GM23338 (cell line): ENCODE data around the gene JAM2. TPM values are rescaled to one million over a fixed set of nuclear protein-coding genes. Genes with fewer than 3 reads are reported as not detected.

ENCODE experiments used
- ATAC-seq: fragments of 200-7000 bp; cut with Tn5 transposase; 3 replicates; pipeline ENCODE4 v1.9.1; 2020
- DNase-seq: peaks from one replicate; pipeline ENCODE4 v3.0.0-alpha.2; 2015; ENCODE audit warnings: low spot score
- H2AFZ ChIP-seq: fragments of 200-600 bp; sonication (generic); 2 replicates; pipeline ENCODE4 v1.8.0; 2016; ENCODE audit warnings: antibody characterized with exemption, mild to moderate bottlenecking, moderate library complexity
- H3F3A ChIP-seq: fragments of 200-600 bp; sonication (generic); replicated peaks from 2 replicates; pipeline ENCODE4 v1.8.0; 2017; ENCODE audit warnings: antibody characterized with exemption, mixed run types, low read depth
- H3K27ac ChIP-seq: fragments of 200-600 bp; sonication (generic); 2 replicates; pipeline ENCODE4 v1.6.1; 2016; ENCODE audit warnings: low read depth
- H3K27me3 ChIP-seq: fragments of 200-600 bp; sonication (generic); 2 replicates; pipeline ENCODE4 v1.8.0; 2016; ENCODE audit warnings: mild to moderate bottlenecking, mixed run types, moderate library complexity; ENCODE audit not compliant: insufficient read depth
- H3K36me3 ChIP-seq: fragments of 200-600 bp; sonication (generic); 2 replicates; pipeline ENCODE4 v1.8.0; 2016; ENCODE audit warnings: mild to moderate bottlenecking; ENCODE audit not compliant: insufficient read depth
- H3K4me1 ChIP-seq: fragments of 200-600 bp; sonication (generic); 2 replicates; pipeline ENCODE4 v1.8.0; 2016; ENCODE audit warnings: mild to moderate bottlenecking, moderate library complexity; ENCODE audit not compliant: insufficient read depth
- H3K4me2 ChIP-seq: fragments of 200-600 bp; sonication (generic); 2 replicates; pipeline ENCODE4 v1.7.1; 2017; ENCODE audit warnings: mixed run types
- H3K4me3 ChIP-seq: fragments of 200-600 bp; sonication (generic); 2 replicates; pipeline ENCODE4 v1.6.1; 2016; ENCODE audit warnings: mixed run types
- H3K79me2 ChIP-seq: fragments of 200-600 bp; sonication (generic); replicated peaks from 2 replicates; pipeline ENCODE4 v1.8.0; 2017; ENCODE audit warnings: mild to moderate bottlenecking; ENCODE audit not compliant: insufficient read depth
- H3K9me2 ChIP-seq: fragments of 200-600 bp; sonication (generic); 2 replicates; pipeline ENCODE4 v1.8.0; 2017; ENCODE audit not compliant: insufficient read depth
- H4K20me1 ChIP-seq: fragments of 200-600 bp; sonication (generic); replicated peaks from 2 replicates; pipeline ENCODE4 v1.8.0; 2017; ENCODE audit warnings: mild to moderate bottlenecking; ENCODE audit not compliant: insufficient read depth
- H3K27ac Mint-ChIP-seq: 2 replicates; pipeline ENCODE4 v1.8.0; 2020; ENCODE audit warnings: inconsistent platforms, mild to moderate bottlenecking, moderate library complexity, mixed read lengths
- H3K27me3 Mint-ChIP-seq: 3 replicates; pipeline ENCODE4 v1.8.0; 2022; ENCODE audit warnings: low read depth, mild to moderate bottlenecking, moderate library complexity, mixed read lengths, inconsistent platforms; ENCODE audit not compliant: insufficient read depth, poor library complexity
- H3K36me3 Mint-ChIP-seq: 3 replicates; pipeline ENCODE4 v1.8.0; 2021; ENCODE audit warnings: low read depth, mild to moderate bottlenecking, inconsistent platforms, moderate library complexity, mixed read lengths
- H3K4me1 Mint-ChIP-seq: 3 replicates; pipeline ENCODE4 v1.8.0; 2020; ENCODE audit warnings: mild to moderate bottlenecking, inconsistent platforms, mixed read lengths
- H3K4me3 Mint-ChIP-seq: 3 replicates; pipeline ENCODE4 v1.8.0; 2021; ENCODE audit warnings: moderate library complexity, mild to moderate bottlenecking, inconsistent platforms, mixed read lengths
- H3K9me3 Mint-ChIP-seq: 3 replicates; pipeline ENCODE4 v1.8.0; 2020; ENCODE audit warnings: moderate library complexity, mild to moderate bottlenecking, inconsistent platforms, mixed read lengths
- CREB1 ChIP-seq: fragments of 250-450 bp; sonication (Bioruptor Pico); IDR thresholded peaks from 2 replicates; pipeline ENCODE4 v1.5.0; 2020; ENCODE audit warnings: low read depth, mild to moderate bottlenecking, moderate library complexity
- EZH2 ChIP-seq: fragments of 200-600 bp; sonication (generic); IDR thresholded peaks from one replicate; pipeline ENCODE4 v1.8.0; 2017; ENCODE audit warnings: antibody characterized with exemption, mild to moderate bottlenecking, low read depth; ENCODE audit not compliant: unreplicated experiment
- EZH2phosphoT487 ChIP-seq: fragments of 200-600 bp; sonication (generic); IDR thresholded peaks from one replicate; pipeline ENCODE4 v1.8.1; 2018; ENCODE audit warnings: antibody characterized with exemption; ENCODE audit not compliant: unreplicated experiment
- NANOG ChIP-seq: IDR thresholded peaks from 2 replicates; pipeline ENCODE4 v1.6.1; 2016; ENCODE audit warnings: antibody characterized with exemption, borderline replicate concordance
- POLR2AphosphoS5 ChIP-seq: IDR thresholded peaks from 2 replicates; pipeline ENCODE4 v1.6.1; 2016; ENCODE audit warnings: antibody characterized with exemption, low read depth
- STAT1 ChIP-seq: IDR thresholded peaks from one replicate; pipeline ENCODE4 v1.6.1; 2016; ENCODE audit warnings: antibody characterized with exemption; ENCODE audit not compliant: unreplicated experiment
- ZNF114 ChIP-seq: fragments of 250-450 bp; sonication (Bioruptor Pico); IDR thresholded peaks from 2 replicates; pipeline ENCODE4 v1.5.0; 2020; ENCODE audit warnings: mild to moderate bottlenecking, moderate library complexity
- polyA plus RNA-seq: library from polyadenylated mRNA; unstranded; fragments of >200 nt; fragmentation: Nextera tagmentation; extraction: Ambion mirVana; gene quantifications from 2 replicates; pipeline ENCODE4 v1.2.1, GENCODE V29; 2016
- total RNA-seq: library from RNA; depleted of rRNA; stranded (reverse); fragments of >200 nt; shearing (Covaris generic); gene quantifications from 2 replicates; pipeline ENCODE4 v1.2.3, GENCODE V29; 2014
- TF ChIP-seq, protein P1 (sequence below): IDR thresholded peaks from 2 replicates; pipeline ENCODE4 v1.6.1; 2016; ENCODE audit warnings: antibody characterized with exemption
- TF ChIP-seq, protein P2 (sequence below): fragments of 250-450 bp; sonication (Bioruptor Pico); IDR thresholded peaks from 2 replicates; pipeline ENCODE4 v1.5.0; 2020; ENCODE audit warnings: mild to moderate bottlenecking, moderate library complexity
- TF ChIP-seq, protein P3 (sequence below), 2 experiments: fragments of 200-600 bp in 1 of 2; sonication (generic) in 1 of 2; conservative IDR thresholded peaks; 2 replicates each; pipeline versions ENCODE4 v1.5.1 to v1.6.1; 2016 to 2017; ENCODE audit warnings: antibody characterized with exemption in 2 of 2, low read depth in 2 of 2, mild to moderate bottlenecking in 2 of 2, moderate library complexity in 1 of 2
- TF ChIP-seq, protein P4 (sequence below): IDR thresholded peaks from one replicate; pipeline ENCODE4 v1.6.1; 2018; ENCODE audit warnings: antibody characterized with exemption; ENCODE audit not compliant: unreplicated experiment

JAM2 gene
- total and polyA plus RNA-seq, 2 experiments from 2014 or later = 4.9 to 14.6 TPM

DNA sequence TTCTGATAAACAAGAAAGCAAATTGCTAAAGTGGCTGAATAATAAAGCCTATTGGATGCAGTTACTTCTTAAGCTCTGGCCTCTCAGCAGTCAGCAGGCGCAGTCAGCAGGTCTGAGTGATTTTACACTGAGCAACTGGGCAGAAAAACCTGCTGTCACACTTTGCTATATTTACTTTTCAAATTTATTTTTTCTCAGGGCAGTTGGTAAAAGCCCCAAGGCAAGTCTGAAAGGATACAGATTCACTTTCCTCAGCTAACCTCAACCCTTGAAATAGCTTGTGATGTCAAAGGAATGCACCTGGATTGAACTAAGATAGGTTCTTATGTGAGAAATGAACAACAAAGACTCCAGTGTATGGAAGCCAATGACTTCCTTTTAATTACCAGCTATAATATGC, 61.7 kb downstream of the JAM2 start (continued):
- TF ChIP-seq, protein P1, sequence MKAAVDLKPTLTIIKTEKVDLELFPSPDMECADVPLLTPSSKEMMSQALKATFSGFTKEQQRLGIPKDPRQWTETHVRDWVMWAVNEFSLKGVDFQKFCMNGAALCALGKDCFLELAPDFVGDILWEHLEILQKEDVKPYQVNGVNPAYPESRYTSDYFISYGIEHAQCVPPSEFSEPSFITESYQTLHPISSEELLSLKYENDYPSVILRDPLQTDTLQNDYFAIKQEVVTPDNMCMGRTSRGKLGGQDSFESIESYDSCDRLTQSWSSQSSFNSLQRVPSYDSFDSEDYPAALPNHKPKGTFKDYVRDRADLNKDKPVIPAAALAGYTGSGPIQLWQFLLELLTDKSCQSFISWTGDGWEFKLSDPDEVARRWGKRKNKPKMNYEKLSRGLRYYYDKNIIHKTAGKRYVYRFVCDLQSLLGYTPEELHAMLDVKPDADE = no peak
- TF ChIP-seq POLR2AphosphoS5 = no peak
- TF ChIP-seq EZH2phosphoT487 = no peak
- TF ChIP-seq, protein P2, sequence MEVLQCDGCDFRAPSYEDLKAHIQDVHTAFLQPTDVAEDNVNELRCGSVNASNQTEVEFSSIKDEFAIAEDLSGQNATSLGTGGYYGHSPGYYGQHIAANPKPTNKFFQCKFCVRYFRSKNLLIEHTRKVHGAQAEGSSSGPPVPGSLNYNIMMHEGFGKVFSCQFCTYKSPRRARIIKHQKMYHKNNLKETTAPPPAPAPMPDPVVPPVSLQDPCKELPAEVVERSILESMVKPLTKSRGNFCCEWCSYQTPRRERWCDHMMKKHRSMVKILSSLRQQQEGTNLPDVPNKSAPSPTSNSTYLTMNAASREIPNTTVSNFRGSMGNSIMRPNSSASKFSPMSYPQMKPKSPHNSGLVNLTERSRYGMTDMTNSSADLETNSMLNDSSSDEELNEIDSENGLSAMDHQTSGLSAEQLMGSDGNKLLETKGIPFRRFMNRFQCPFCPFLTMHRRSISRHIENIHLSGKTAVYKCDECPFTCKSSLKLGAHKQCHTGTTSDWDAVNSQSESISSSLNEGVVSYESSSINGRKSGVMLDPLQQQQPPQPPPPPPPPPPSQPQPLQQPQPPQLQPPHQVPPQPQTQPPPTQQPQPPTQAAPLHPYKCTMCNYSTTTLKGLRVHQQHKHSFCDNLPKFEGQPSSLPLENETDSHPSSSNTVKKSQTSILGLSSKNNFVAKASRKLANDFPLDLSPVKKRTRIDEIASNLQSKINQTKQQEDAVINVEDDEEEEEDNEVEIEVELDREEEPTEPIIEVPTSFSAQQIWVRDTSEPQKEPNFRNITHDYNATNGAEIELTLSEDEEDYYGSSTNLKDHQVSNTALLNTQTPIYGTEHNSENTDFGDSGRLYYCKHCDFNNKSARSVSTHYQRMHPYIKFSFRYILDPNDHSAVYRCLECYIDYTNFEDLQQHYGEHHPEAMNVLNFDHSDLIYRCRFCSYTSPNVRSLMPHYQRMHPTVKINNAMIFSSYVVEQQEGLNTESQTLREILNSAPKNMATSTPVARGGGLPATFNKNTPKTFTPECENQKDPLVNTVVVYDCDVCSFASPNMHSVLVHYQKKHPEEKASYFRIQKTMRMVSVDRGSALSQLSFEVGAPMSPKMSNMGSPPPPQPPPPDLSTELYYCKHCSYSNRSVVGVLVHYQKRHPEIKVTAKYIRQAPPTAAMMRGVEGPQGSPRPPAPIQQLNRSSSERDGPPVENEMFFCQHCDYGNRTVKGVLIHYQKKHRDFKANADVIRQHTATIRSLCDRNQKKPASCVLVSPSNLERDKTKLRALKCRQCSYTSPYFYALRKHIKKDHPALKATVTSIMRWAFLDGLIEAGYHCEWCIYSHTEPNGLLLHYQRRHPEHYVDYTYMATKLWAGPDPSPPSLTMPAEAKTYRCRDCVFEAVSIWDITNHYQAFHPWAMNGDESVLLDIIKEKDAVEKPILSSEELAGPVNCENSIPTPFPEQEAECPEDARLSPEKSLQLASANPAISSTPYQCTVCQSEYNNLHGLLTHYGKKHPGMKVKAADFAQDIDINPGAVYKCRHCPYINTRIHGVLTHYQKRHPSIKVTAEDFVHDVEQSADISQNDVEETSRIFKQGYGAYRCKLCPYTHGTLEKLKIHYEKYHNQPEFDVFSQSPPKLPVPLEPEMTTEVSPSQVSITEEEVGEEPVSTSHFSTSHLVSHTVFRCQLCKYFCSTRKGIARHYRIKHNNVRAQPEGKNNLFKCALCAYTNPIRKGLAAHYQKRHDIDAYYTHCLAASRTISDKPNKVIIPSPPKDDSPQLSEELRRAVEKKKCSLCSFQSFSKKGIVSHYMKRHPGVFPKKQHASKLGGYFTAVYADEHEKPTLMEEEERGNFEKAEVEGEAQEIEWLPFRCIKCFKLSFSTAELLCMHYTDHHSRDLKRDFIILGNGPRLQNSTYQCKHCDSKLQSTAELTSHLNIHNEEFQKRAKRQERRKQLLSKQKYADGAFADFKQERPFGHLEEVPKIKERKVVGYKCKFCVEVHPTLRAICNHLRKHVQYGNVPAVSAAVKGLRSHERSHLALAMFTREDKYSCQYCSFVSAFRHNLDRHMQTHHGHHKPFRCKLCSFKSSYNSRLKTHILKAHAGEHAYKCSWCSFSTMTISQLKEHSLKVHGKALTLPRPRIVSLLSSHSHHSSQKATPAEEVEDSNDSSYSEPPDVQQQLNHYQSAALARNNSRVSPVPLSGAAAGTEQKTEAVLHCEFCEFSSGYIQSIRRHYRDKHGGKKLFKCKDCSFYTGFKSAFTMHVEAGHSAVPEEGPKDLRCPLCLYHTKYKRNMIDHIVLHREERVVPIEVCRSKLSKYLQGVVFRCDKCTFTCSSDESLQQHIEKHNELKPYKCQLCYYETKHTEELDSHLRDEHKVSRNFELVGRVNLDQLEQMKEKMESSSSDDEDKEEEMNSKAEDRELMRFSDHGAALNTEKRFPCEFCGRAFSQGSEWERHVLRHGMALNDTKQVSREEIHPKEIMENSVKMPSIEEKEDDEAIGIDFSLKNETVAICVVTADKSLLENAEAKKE (CRISPR knock-in tag) = no peak
- TF ChIP-seq CREB1 (CRISPR knock-in tag) = no peak
- no peak for TF ChIP-seq EZH2

DNA sequence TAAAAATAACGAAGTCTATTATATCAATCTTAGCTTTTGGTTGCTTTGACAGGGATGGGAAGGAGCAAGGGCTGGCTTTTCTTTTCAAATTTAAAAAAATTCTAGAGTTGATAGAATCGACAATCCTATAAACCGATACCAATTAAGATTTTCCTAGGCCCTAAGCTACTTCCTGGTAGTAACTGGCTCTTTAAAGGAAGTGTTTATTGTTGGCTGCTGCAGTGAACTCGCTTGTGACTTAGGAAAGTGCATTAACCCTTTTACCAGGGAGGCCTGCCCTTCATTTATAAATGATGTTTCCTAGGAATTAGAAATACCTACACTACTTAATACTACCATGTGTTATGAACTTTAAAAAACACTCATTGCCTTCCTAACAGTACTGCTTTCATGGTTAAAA, 62.5 kb downstream of the JAM2 start:
- Mint-ChIP-seq H3K9me3 (peaks cover 5% of the 10 kb centered on the region), H3K27me3 (no peaks in the 10 kb centered on the region), H3K4me3 (no peak overlapping the region), H3K4me1 (peaks cover 3% of the 10 kb centered on the region; the same call in 2 of the 3 replicates), H3K27ac (no peak overlapping the region), H3K36me3 (peaks cover 9% of the 10 kb centered on the region)
- Histone ChIP-seq H2AFZ (no peak overlapping the region), H3K79me2 (no peaks in the 10 kb centered on the region), H3K27me3 (no peaks in the 10 kb centered on the region), H3K36me3 (no peaks in the 10 kb centered on the region), H3K9me2 (0 out of 2 replicates have a peak, but pooled peaks cover 2% of the 10 kb centered on the region), H3F3A (no peaks in the 10 kb centered on the region), H4K20me1 (no peaks in the 10 kb centered on the region), H3K4me3 (no peak overlapping the region), H3K4me2 (no peak overlapping the region), H3K4me1 (no peaks in the 10 kb centered on the region), H3K27ac (no peak overlapping the region)
- no peak for DNase-seq
- ATAC-seq = no peak
- TF ChIP-seq, protein P3, sequence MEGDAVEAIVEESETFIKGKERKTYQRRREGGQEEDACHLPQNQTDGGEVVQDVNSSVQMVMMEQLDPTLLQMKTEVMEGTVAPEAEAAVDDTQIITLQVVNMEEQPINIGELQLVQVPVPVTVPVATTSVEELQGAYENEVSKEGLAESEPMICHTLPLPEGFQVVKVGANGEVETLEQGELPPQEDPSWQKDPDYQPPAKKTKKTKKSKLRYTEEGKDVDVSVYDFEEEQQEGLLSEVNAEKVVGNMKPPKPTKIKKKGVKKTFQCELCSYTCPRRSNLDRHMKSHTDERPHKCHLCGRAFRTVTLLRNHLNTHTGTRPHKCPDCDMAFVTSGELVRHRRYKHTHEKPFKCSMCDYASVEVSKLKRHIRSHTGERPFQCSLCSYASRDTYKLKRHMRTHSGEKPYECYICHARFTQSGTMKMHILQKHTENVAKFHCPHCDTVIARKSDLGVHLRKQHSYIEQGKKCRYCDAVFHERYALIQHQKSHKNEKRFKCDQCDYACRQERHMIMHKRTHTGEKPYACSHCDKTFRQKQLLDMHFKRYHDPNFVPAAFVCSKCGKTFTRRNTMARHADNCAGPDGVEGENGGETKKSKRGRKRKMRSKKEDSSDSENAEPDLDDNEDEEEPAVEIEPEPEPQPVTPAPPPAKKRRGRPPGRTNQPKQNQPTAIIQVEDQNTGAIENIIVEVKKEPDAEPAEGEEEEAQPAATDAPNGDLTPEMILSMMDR (conservative IDR thresholded peaks at IDR 0.05; ENCODE audit: low read depth in 2 of 2) = no peak
- TF ChIP-seq, protein P1 = no peak
- TF ChIP-seq CREB1 (CRISPR knock-in tag) (no peak), NANOG (no peak), EZH2 (no peak), ZNF114 (CRISPR knock-in tag) (no peak), STAT1 (no peak), EZH2phosphoT487 (no peak)
- TF ChIP-seq, protein P4, sequence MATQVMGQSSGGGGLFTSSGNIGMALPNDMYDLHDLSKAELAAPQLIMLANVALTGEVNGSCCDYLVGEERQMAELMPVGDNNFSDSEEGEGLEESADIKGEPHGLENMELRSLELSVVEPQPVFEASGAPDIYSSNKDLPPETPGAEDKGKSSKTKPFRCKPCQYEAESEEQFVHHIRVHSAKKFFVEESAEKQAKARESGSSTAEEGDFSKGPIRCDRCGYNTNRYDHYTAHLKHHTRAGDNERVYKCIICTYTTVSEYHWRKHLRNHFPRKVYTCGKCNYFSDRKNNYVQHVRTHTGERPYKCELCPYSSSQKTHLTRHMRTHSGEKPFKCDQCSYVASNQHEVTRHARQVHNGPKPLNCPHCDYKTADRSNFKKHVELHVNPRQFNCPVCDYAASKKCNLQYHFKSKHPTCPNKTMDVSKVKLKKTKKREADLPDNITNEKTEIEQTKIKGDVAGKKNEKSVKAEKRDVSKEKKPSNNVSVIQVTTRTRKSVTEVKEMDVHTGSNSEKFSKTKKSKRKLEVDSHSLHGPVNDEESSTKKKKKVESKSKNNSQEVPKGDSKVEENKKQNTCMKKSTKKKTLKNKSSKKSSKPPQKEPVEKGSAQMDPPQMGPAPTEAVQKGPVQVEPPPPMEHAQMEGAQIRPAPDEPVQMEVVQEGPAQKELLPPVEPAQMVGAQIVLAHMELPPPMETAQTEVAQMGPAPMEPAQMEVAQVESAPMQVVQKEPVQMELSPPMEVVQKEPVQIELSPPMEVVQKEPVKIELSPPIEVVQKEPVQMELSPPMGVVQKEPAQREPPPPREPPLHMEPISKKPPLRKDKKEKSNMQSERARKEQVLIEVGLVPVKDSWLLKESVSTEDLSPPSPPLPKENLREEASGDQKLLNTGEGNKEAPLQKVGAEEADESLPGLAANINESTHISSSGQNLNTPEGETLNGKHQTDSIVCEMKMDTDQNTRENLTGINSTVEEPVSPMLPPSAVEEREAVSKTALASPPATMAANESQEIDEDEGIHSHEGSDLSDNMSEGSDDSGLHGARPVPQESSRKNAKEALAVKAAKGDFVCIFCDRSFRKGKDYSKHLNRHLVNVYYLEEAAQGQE = no peak
